OCI-LY3 (cell line): ENCODE results near the gene S100A10.

Experiments used
- H2AFZ ChIP-seq: fragments of 200-600, 300-600 bp; shearing (Covaris generic); 2 replicates; pipeline ENCODE4 v1.6.0; 2014; ENCODE audit warnings: antibody characterized with exemption, low read depth, low read length
- H3K27ac ChIP-seq: fragments of 200-600, 300-600 bp; sonication (generic); 2 replicates; pipeline ENCODE4 v1.5.1; 2014; ENCODE audit warnings: mild to moderate bottlenecking, low read length, moderate library complexity, mixed read lengths
- H3K27me3 ChIP-seq: fragments of 200-600, 300-600 bp; sonication (generic); 2 replicates; pipeline ENCODE4 v1.6.1; 2014; ENCODE audit warnings: low read depth, low read length, mixed read lengths
- H3K36me3 ChIP-seq: fragments of 200-600, 300-600 bp; sonication (generic); replicated peaks from 2 replicates; pipeline ENCODE3; 2014; ENCODE audit warnings: low read depth, low read length, mixed read lengths
- H3K4me1 ChIP-seq: fragments of 300-600, 200-600 bp; sonication (generic); 2 replicates; pipeline ENCODE4 v1.6.1; 2014; ENCODE audit warnings: low read length, mixed read lengths
- H3K4me2 ChIP-seq: fragments of 200-600, 300-600 bp; sonication (generic); 2 replicates; pipeline ENCODE4 v1.6.1; 2014; ENCODE audit warnings: low read length, mixed read lengths
- H3K4me3 ChIP-seq: fragments of 300-600, 200-600 bp; sonication (generic); 2 replicates; pipeline ENCODE4 v1.5.1; 2014; ENCODE audit warnings: antibody characterized with exemption, mild to moderate bottlenecking, low read length, moderate library complexity
- H3K79me2 ChIP-seq: fragments of 300-600, 200-600 bp; shearing (Covaris generic); 2 replicates; pipeline ENCODE4 v1.6.1; 2014; ENCODE audit warnings: mild to moderate bottlenecking, low read length, mixed read lengths
- H3K9ac ChIP-seq: fragments of 300-600, 200-600 bp; shearing (Covaris generic); 2 replicates; pipeline ENCODE4 v1.6.0; 2014; ENCODE audit warnings: mild to moderate bottlenecking, low read length, moderate library complexity
- H3K9me3 ChIP-seq: fragments of 200-600, 300-600 bp; shearing (Covaris generic); 2 replicates; pipeline ENCODE4 v1.6.1; 2014; ENCODE audit warnings: low read length, mixed read lengths; ENCODE audit not compliant: insufficient read depth
- H4K20me1 ChIP-seq: fragments of 200-600, 300-600 bp; sonication (generic); 2 replicates; pipeline ENCODE4 v1.6.1; 2016; ENCODE audit warnings: low read length, mixed read lengths; ENCODE audit not compliant: insufficient read depth
- CTCF ChIP-seq: fragments of 200-600, 300-600 bp; sonication (generic); IDR thresholded peaks from 2 replicates; pipeline ENCODE4 v1.5.1; 2014; ENCODE audit warnings: antibody characterized with exemption, low read length, low read depth
- EZH2phosphoT487 ChIP-seq: fragments of 200-600 bp; shearing (Covaris generic); IDR thresholded peaks from 2 replicates; pipeline ENCODE4 v1.6.1; 2018; ENCODE audit warnings: antibody characterized with exemption, mixed run types, low read depth

The S100A10 gene

GRCh38 chr1:152026895-152027294, 33.2 kb upstream of the S100A10 start:
- Histone ChIP-seq H3K4me1 (peaks cover 9% of the 10 kb centered on the region), H3K9me3 (no peaks in the 10 kb centered on the region), H3K36me3 (no peaks in the 10 kb centered on the region), H3K4me3 (no peak overlapping the region), H4K20me1 (no peaks in the 10 kb centered on the region), H2AFZ (no peak overlapping the region), H3K4me2 (no peak overlapping the region), H3K27me3 (peaks cover 15% of the 10 kb centered on the region; the same call in 1 of the 2 replicates), H3K79me2 (no peaks in the 10 kb centered on the region), H3K27ac (no peak overlapping the region), H3K9ac (no peak overlapping the region)
- TF ChIP-seq EZH2phosphoT487 (no peak), CTCF (no peak)

GRCh38 chr1:152024223-152024622, 30.6 kb upstream of the S100A10 start:
- Histone ChIP-seq H3K4me2 (no peak overlapping the region), H3K4me1 (peaks cover 9% of the 10 kb centered on the region), H3K27me3 (peaks cover 15% of the 10 kb centered on the region; the same call in 1 of the 2 replicates), H2AFZ (no peak overlapping the region), H4K20me1 (no peaks in the 10 kb centered on the region), H3K4me3 (no peak overlapping the region), H3K79me2 (no peaks in the 10 kb centered on the region), H3K27ac (no peak overlapping the region), H3K9me3 (no peaks in the 10 kb centered on the region), H3K9ac (no peak overlapping the region), H3K36me3 (no peaks in the 10 kb centered on the region)
- TF ChIP-seq EZH2phosphoT487 (no peak), CTCF (no peak)

- Histone ChIP-seq H3K4me1 (peaks cover 9% of the 10 kb centered on the region), H4K20me1 (no peaks in the 10 kb centered on the region), H3K36me3 (no peaks in the 10 kb centered on the region), H2AFZ (no peak overlapping the region), H3K4me3 (no peak overlapping the region), H3K9ac (no peak overlapping the region), H3K4me2 (no peak overlapping the region), H3K9me3 (no peaks in the 10 kb centered on the region), H3K79me2 (no peaks in the 10 kb centered on the region), H3K27me3 (peaks cover 19% of the 10 kb centered on the region; the same call in 1 of the 2 replicates), H3K27ac (no peak overlapping the region)
- TF ChIP-seq EZH2phosphoT487: no peak
- TF ChIP-seq CTCF: no peak
Observed at GRCh38 chr1:152023221-152023620, 29.6 kb upstream of the S100A10 start.

GRCh38 chr1:152022474-152022873, 28.8 kb upstream of the S100A10 start:
- no peaks in the 10 kb centered on the region for H3K9me3 ChIP-seq
- peaks cover 20% of the 10 kb centered on the region; the same call in 1 of the 2 replicates for H3K27me3 ChIP-seq
- H3K4me3 ChIP-seq: no peak overlapping the region
- H3K27ac ChIP-seq: no peak overlapping the region
- no peaks in the 10 kb centered on the region for H4K20me1 ChIP-seq
- H3K4me1 ChIP-seq: peaks cover 9% of the 10 kb centered on the region
- no peaks in the 10 kb centered on the region for H3K79me2 ChIP-seq
- no peak overlapping the region for H3K4me2 ChIP-seq
- H2AFZ ChIP-seq: no peak overlapping the region
- no peak overlapping the region for H3K9ac ChIP-seq
- H3K36me3 ChIP-seq: no peaks in the 10 kb centered on the region
- TF ChIP-seq CTCF (no peak), EZH2phosphoT487 (no peak)
